HG03469 (cell line): Measurements from ENCODE around the gene LRIG1.
A peak's percentile ranks its signal among the peaks of the same experiment; 100 is the strongest.

Experiments
- ATAC-seq: cut with Tn5 transposase; IDR thresholded peaks from one replicate; pipeline ENCODE4 v1.9.1; 2021; ENCODE audit warnings: mild to moderate bottlenecking, moderate library complexity, moderate number of reproducible peaks; ENCODE audit not compliant: unreplicated experiment

The LRIG1 gene

GRCh38 chr3:66507423-66508260 is 6.8 kb upstream of the LRIG1 start:
- no peak for ATAC-seq

DNA sequence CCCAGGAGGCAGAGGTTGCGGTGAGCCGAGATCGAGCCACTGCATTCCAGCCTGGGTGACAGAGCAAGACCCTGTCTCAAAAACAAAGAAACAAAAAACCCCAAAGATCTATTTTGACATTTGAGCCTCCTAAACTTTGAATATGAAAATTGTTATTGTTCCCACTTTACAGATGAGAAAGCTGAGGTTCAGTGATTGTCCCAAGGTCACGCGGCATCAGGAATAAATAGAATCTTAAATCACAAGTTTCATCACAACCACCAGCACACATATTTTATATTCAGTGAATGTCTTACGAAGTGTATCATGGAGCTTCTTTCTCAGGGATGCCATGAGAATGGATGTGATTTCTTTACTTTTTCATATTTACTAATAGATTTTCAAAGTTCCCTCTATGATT is 5.3 kb upstream of the LRIG1 start:
- no peak for ATAC-seq

DNA sequence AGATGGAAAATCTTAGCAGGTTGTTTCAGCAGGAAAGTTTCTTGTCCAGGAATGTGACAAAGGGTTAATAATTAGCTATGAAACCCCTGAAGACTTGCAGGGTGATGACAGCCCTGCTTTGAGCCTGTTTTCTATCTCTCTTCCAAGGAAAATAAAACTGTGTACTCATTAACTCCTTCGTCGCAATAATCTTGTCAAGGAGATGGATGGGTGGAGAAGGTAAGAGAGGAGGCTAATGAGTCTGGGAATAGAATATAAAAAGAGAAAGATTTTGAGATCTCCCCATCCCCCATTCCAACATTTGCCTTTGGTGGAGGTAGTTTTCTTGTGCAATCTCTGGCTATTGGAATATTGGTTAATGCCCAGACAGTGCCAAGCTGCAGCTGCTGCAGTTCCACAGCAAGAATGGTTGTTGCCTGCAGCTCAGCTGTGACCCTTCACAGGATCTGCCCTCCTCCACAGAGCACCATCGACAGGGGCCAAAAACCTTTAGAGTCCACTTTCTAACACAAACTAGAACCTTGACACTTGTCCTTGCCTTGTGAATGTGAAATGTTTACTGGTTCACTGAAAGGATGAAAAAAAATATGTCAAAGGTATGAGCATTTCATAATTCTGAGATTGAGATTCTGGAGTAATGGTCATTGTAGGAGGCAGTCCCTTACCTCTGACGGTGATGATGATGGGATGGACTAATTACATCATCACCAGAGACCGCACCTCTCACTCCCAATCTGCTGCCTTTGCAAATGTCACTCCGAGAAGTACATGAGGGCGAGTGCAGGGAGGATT is 4.2 kb upstream of the LRIG1 start:
- ATAC-seq, result no peak

DNA sequence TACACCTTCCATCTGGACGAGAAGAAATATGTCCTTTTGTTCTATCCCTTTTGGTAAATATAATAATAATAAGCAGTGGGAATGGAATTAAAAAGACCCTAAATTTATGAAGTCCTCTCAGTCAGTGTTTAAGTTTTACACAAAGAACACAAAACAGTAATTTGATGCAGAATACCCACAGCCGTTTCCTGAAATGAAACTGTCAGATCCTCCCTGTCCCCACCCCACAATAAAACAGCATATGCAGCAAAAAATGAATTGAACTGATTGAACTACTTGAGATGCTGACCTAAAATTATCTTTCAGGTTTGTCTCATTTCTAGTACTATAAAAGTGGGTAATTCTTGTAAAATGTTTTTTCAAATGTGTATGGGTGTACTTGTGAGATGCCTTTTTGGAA is 2.2 kb upstream of the LRIG1 start:
- no peak for ATAC-seq

GRCh38 chr3:66502245-66502874 is 1.5 kb upstream of the LRIG1 start:
- ATAC-seq, result no peak

GRCh38 chr3:66501483-66502244 is 842 bp upstream of the LRIG1 start:
- no peak for ATAC-seq

- ATAC-seq, result peak; percentile 1
Observed at GRCh38 chr3:66499881-66500575, 794 bp downstream of the LRIG1 start.

DNA sequence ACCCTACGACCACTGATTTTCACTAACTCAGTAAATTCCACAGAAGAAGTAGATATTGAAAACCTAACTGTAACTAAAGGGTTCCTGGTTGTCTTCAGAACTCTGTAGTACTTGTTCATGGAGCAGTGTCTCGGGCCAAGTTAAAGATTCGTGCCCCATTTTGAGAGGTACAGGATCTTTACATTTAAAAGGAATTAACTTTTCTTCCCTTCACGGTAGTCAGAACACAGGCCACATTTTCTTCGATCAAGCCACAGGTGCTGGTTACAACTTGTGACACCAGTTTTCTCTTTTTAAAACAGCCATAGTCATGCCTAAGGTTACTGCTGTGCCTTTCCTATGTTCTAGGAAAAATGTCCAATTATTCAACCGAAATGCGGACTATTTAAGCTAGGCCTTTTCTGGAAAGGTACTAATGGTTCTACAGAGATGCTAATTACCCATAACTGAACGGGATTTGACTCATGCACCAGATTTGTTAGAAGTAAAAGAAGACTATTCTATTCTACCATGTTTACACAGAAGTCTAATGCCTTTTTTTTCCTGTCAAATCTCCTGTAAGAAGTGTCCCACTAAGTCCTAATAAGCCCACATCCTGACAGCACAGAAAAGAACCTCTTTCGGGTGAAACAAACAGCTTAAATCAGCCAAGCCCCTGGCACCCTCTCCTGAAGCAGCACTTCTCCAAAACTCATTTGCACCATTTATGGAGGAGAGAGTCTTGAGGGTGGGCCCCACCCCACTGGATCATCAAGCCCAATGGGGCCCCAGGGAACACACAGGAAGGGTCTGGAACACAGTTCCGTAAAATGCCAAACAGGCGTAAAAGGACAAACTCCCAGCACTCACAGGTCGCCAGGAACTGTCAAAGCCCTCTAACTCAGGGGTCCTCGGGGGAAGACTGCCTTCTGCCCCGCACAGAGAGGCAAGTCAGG is 1.9 kb downstream of the LRIG1 start:
- no peak for ATAC-seq

DNA sequence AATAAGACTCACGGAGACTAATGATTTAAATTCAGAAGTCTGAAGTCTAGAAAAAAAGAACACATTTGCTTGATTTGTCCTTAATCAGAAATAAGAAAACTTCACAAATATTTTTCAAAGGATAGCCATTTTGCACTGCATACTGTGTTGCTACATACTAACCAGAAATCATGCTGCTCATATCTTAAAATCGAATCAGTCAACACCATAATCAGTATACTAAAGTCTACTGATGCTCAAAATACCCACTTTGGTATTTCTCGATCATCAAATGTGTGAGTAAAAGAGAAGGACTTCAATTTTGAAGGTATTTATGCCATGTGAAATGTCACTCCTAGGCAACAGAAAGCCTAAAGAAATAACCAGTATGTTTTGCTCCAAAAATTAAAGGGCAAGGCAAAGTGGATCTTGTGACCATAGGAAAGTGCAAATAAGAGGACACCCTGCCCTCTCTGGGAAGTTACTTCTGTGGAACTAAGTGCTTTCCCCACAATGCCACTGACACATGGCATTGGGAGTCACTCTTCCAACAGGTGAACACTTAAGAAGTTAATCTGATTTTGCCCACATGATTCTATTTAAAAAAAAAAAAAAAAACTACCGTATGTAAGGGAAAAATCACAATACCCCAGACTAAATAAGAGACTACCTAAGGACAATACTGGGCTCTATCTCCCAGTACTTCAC is 2.7 kb downstream of the LRIG1 start:
- ATAC-seq, result no peak

DNA sequence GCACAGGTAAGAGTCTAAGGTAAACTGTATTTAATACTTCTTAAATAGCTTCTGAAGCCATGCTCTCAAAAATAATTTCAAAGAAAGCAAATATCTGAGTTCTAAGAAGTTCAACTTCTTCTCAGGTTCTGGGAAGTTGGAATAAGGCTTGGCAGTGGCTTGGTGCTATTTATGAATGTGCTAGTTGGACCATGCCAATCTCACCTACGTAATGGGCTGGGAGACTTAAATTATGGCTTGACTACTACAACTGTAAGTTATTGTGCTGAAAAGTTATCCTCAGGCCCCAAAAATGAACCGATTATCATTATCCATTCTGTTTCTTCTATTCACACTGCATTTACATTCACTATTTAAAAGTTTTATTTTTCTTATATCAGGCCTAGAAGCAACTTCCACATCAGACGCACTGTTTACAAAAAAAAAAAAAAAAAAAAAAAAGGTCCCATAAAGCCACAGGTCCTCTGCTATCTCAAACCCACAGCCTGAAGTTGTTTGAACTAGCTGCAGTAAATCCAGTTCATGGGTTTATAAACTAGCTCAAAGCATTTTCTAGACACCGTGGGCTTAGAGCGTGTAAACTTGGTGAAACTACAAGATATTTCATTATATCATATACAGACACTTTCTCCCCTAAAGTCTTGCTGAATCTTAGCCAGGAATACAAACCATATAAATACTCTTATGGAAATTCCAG is 3.4 kb downstream of the LRIG1 start:
- ATAC-seq, result no peak

GRCh38 chr3:66496746-66497145 is 4.1 kb downstream of the LRIG1 start:
- ATAC-seq, result no peak

GRCh38 chr3:66496301-66496700 is 4.5 kb downstream of the LRIG1 start:
- no peak for ATAC-seq

- ATAC-seq, result no peak
Observed at GRCh38 chr3:66495668-66496045, 5.2 kb downstream of the LRIG1 start.

DNA sequence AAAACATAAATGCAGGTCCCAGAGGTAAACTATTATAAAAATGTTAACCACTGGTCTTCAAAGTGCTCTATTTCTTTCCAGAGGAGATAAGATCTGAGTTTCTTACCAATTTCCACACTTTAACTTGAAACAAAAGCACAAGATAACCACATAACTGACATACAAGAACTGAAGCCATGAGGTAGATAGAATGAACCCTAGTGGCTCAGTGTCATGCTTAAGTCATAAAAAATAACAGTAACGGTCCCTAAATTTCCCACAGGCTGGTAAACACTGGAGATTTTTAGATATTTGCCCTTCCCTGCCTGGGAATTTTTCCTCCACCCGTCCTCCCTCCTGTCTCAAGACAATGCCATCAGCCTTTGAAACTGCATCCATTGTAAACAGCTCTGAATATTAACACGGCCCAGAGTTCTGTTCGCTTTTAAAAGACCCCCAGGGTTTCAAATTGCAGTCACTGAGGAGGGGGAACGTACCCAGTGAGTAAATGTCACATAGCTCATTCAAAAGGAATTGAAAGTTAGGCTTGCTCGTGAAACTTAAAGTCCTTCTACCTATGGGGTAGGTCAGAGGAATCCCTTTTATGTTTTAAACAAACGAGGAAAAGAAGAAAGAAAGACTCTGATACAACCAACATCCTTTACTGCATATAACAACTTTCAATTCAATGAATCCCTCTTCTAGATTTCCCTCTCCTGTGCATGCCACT is 5.7 kb downstream of the LRIG1 start:
- no peak for ATAC-seq

- ATAC-seq, result no peak
Observed at GRCh38 chr3:66493458-66494099, 7.2 kb downstream of the LRIG1 start.

- ATAC-seq, result no peak
Observed at GRCh38 chr3:66492672-66493071, 8.2 kb downstream of the LRIG1 start.

- no peak for ATAC-seq
Observed at GRCh38 chr3:66492071-66492470, 8.8 kb downstream of the LRIG1 start.
